DND-41 (cell line): ENCODE measurements around the gene SERPINC1.
A peak's percentile ranks its signal among the peaks of the same experiment; 100 is the strongest.

ENCODE experiments used
- ATAC-seq: fragments of 200-7000 bp; cut with Tn5 transposase; 3 replicates; pipeline ENCODE4 v1.9.1; 2021; ENCODE audit warnings: low read depth; ENCODE audit not compliant: insufficient read depth
- DNase-seq: peaks from one replicate; pipeline ENCODE4 v3.0.0-alpha.2; 2020
- H2AFZ ChIP-seq: 2 replicates; pipeline ENCODE4 v1.6.0; 2012; ENCODE audit warnings: low read depth, low read length
- H3K27ac ChIP-seq: 2 replicates; pipeline ENCODE4 v1.5.1; 2012; ENCODE audit warnings: low read length, inconsistent platforms
- H3K27me3 ChIP-seq: fragments of 200-600 bp; sonication (generic); 2 replicates; pipeline ENCODE4 v1.6.0; 2012; ENCODE audit warnings: low read length, mild to moderate bottlenecking, inconsistent platforms; ENCODE audit not compliant: insufficient read depth, poor library complexity
- H3K36me3 ChIP-seq: 2 replicates; pipeline ENCODE4 v1.5.1; 2012; ENCODE audit warnings: low read length, inconsistent platforms; ENCODE audit not compliant: insufficient read depth
- H3K4me1 ChIP-seq: 2 replicates; pipeline ENCODE4 v1.5.1; 2012; ENCODE audit warnings: mild to moderate bottlenecking, low read length; ENCODE audit not compliant: insufficient read depth
- H3K4me2 ChIP-seq: 2 replicates; pipeline ENCODE4 v1.6.0; 2012; ENCODE audit warnings: mild to moderate bottlenecking, moderate library complexity, low read length, inconsistent platforms; ENCODE audit not compliant: insufficient read depth
- H3K4me3 ChIP-seq, 2 experiments: fragments of 200-600 bp in 1 of 2; shearing (Covaris generic) in 1 of 2; 2 replicates each; pipeline ENCODE4 v1.5.1; 2012 to 2016; ENCODE audit warnings: inconsistent platforms in 2 of 2, low read length in 2 of 2, mild to moderate bottlenecking in 2 of 2, low read depth in 1 of 2, moderate library complexity in 1 of 2
- H3K79me2 ChIP-seq: 2 replicates; pipeline ENCODE4 v1.6.0; 2012; ENCODE audit warnings: low read length, inconsistent platforms; ENCODE audit not compliant: insufficient read depth
- H3K9ac ChIP-seq: 2 replicates; pipeline ENCODE4 v1.6.0; 2012; ENCODE audit warnings: low read depth, mild to moderate bottlenecking, inconsistent platforms, low read length, moderate library complexity
- H3K9me3 ChIP-seq: 2 replicates; pipeline ENCODE4 v1.5.1; 2012; ENCODE audit warnings: low read length, moderate library complexity, mild to moderate bottlenecking, inconsistent platforms; ENCODE audit not compliant: insufficient read depth, severe bottlenecking
- H4K20me1 ChIP-seq: 2 replicates; pipeline ENCODE4 v1.6.0; 2012; ENCODE audit warnings: low read length; ENCODE audit not compliant: insufficient read depth
- CTCF ChIP-seq: IDR thresholded peaks from 2 replicates; pipeline ENCODE4 v1.5.1; 2012; ENCODE audit warnings: borderline replicate concordance, low read length, moderate library complexity, mild to moderate bottlenecking; ENCODE audit not compliant: poor library complexity, severe bottlenecking; ENCODE audit errors: extremely low read depth
- EZH2 ChIP-seq: IDR thresholded peaks from 3 replicates; pipeline ENCODE4 v1.6.1; 2012; ENCODE audit warnings: borderline replicate concordance, low read depth, mild to moderate bottlenecking, moderate library complexity, low read length, inconsistent platforms; ENCODE audit not compliant: severe bottlenecking

SERPINC1 gene

GRCh38 chr1:173869021-173869359, 48.1 kb downstream of the SERPINC1 start:
- no peaks in the 10 kb centered on the region for H3K27me3 ChIP-seq
- H2AFZ ChIP-seq: peak overlapping the region; percentile 97
- H3K27ac ChIP-seq: peak overlapping the region; percentile 93
- DNase-seq (no peak), ATAC-seq (no peak)
- peaks cover 25% of the 10 kb centered on the region; the same call in 1 of the 2 replicates for H4K20me1 ChIP-seq
- TF ChIP-seq EZH2: no peak
- no peak for TF ChIP-seq CTCF
- peaks cover 36% of the 10 kb centered on the region for H3K79me2 ChIP-seq
- peak overlapping the region; percentile 97 for H3K4me2 ChIP-seq
- H3K4me3 ChIP-seq: peak overlapping the region; percentile 58 to 67
- peak overlapping the region; percentile 88 for H3K9ac ChIP-seq
- H3K4me1 ChIP-seq: peaks cover 70% of the 10 kb centered on the region
- H3K9me3 ChIP-seq: no peaks in the 10 kb centered on the region
- H3K36me3 ChIP-seq: peaks cover 56% of the 10 kb centered on the region

DNA sequence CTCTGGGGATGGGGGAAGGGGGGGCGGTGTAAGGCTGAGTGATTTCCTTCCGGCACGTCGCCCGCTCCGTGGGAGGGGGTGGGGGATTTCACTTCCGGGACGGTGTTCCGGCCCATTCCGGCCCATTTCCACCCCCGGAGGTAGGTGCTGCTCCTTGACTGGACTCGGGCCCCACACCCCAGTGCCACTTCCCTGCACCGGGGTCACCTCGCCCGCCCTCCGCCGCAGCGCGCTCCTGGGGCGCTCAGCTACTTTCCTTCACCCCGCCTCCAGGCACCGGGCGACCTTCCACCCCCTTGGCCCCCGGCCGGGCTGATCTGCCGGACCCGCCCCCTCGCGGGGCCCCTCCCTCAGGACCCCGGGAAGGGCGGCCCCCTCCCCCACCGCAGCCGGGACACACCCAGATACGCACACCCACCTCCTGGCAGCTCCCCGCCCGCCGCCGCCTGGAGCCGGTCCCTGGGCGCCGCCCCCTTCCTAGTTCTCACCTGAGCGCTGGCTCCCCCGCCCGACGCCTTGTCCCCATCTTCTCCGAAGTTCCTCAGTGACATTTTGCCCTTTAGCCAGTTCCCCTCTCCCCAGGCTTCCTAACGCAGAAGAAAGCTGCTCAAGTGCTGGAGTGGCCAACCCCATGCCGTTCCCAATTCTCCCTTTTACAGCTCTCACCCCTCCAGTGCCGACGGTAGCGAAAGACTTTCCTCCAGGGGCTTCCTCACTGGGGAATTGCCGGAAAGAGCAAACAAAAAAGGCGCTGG, 48.7 kb downstream of the SERPINC1 start, which contains the start of gene ZBTB37:
Gene ZBTB37 (plus strand): TSS at position 115 of the 755 bp plus-strand sequence. CDS start 1,846 bp downstream, outside the sequence.
- Histone ChIP-seq H3K4me1 (peaks cover 70% of the 10 kb centered on the region), H3K36me3 (peaks cover 61% of the 10 kb centered on the region), H3K9me3 (no peaks in the 10 kb centered on the region), H3K79me2 (peaks cover 36% of the 10 kb centered on the region), H3K4me3 (peak within 1 kb of the TSS; percentile 67 to 73), H3K27me3 (no peaks in the 10 kb centered on the region), H3K4me2 (peak within 1 kb of the TSS; percentile 97), H3K9ac (peak within 1 kb of the TSS; percentile 88), H2AFZ (peak within 1 kb of the TSS; percentile 97), H3K27ac (peak within 1 kb of the TSS; percentile 93), H4K20me1 (peaks cover 27% of the 10 kb centered on the region; the same call in 1 of the 2 replicates)
- DNase-seq (peak; percentile 91), ATAC-seq (peak; percentile 61)
- TF ChIP-seq EZH2: no peak
- TF ChIP-seq CTCF: no peak

- Histone ChIP-seq H3K79me2 (peaks cover 36% of the 10 kb centered on the region), H3K36me3 (peaks cover 62% of the 10 kb centered on the region), H2AFZ (peak within 1 kb of the TSS; percentile 97), H3K27ac (peak within 1 kb of the TSS; percentile 93), H4K20me1 (peaks cover 27% of the 10 kb centered on the region; the same call in 1 of the 2 replicates), H3K4me1 (peaks cover 65% of the 10 kb centered on the region), H3K9ac (peak within 1 kb of the TSS; percentile 88), H3K27me3 (no peaks in the 10 kb centered on the region), H3K9me3 (no peaks in the 10 kb centered on the region), H3K4me3 (peak within 1 kb of the TSS; percentile 67 to 73), H3K4me2 (peak within 1 kb of the TSS; percentile 97)
- DNase-seq (peak; percentile 100), ATAC-seq (peak; percentile 87)
- TF ChIP-seq CTCF: no peak
- TF ChIP-seq EZH2: no peak
Observed at GRCh38 chr1:173867753-173868265, 49.3 kb downstream of the SERPINC1 start, which contains the start of gene GAS5. GAS5 (minus strand) TSS chr1:173867989.
